Measurements from ENCODE around the gene CANT1.

- no peak for TF ChIP-seq GATA3 (IDR thresholded peaks at IDR 0.05; ENCODE audit: low read depth, low read length)
- no peak for TF ChIP-seq GATA2 (IDR thresholded peaks at IDR 0.05; ENCODE audit: low read depth, low read length)
Measured at GRCh38 chr17:78986649-78987328, 22.8 kb downstream of the CANT1 start.
